ENCODE results near the gene FAM107A. TPM values are rescaled to one million over a fixed set of nuclear protein-coding genes. Genes with fewer than 3 reads are reported as not detected.
"Not testable (repeated sequence)": the region's sequence is repeated elsewhere in the genome, so short reads cannot be mapped to it uniquely, and the experiment has no call there.

FAM107A gene
- total RNA-seq, 1 donor from 2014 or later: 24.8 TPM

DNA sequence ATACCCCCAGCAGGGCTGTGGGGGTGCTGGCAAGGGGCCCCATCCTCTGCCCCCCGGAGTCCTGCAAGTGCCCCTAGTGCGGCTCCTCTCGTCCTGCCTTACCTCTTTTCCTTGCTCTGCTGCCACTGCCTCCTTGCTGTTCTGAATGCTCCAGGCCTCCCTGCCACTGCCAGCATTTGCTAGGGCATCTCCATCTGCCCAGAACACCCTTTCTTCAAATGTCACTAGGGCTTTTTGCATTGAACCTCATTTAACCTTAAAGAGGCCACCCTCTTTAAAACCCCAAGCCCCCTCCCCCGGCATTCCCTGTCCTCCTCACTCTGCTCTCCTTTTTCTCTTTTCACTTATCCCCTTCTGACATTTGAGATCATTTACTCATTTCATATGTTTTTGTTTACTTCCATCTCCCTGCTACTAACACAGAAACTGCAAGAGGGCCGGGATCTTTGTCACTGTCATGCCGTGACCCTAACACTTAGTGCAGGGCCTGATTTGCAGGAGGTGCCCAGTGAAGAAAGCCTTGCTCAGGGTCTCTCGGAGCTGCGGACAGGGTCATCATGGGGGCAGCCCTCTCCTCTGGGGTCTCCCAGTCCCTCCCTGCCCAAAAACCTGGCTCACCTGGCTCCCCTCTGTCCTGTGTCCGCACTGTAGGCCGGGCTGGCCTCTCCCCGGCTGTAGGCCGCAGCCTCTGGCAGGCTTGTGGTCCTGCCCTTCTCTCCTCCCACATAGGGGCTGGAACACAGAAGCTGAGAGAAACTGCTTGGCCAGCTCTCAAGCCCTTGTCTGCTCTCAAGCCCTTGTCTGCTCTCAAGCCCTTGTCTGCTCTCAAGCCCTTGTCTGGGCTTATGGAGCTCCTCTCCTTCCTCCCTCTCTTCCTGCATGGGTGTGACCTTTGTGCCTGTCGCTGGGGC lies 40.4 kb downstream of the FAM107A start, which contains the start of gene ACOX2:
Gene ACOX2 (minus strand): TSS at position 690 of the 911 bp plus-strand sequence. CDS start 2,084 bp downstream, outside the sequence.
- DNase-seq: no peak

DNA sequence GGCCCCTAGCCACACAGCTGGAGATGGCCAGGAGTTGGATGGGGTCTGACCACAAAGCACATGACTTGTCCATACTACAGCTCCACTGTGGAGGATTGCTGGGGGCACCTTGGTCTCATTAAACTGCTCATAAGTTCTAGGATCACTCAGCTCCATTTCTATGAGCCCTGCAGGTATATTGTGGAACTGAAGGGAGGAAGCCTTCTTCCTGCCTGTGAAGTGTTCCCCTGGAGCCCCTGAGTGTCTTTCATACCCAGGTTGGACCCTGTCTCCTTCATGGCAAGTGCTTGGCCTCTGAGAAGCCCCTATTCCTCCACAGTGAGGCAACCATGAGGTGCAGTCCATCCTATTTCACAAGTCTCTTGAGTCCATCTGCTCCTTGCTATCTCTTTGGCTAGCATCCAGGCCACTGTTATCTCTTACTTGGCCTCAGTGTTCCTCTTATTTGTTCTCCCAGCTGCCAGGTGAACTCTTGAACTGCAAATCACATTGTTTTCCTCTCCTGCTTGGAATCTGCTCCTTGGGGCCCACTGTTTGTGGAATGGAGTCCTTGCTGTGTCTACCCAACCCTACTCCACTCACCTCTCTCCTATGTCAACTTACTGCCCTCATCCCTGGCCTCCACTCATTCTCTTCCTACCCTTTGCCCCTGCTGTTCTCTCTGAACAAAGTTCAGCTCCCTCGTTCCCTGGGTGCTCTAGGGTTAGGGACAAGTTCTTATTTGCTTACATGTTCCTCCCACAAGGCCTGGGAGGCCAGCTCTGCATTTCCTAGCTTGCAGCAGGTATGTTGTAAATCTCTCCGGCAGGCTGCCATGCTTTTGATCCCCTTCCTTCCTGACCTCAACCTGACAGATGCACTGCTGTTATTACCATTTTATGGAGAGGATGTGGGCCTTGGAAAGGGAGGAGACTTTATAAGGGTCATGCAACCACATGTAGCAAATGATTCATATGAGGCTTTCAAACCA lies 41.4 kb downstream of the FAM107A start:
- DNase-seq: no peak

DNA sequence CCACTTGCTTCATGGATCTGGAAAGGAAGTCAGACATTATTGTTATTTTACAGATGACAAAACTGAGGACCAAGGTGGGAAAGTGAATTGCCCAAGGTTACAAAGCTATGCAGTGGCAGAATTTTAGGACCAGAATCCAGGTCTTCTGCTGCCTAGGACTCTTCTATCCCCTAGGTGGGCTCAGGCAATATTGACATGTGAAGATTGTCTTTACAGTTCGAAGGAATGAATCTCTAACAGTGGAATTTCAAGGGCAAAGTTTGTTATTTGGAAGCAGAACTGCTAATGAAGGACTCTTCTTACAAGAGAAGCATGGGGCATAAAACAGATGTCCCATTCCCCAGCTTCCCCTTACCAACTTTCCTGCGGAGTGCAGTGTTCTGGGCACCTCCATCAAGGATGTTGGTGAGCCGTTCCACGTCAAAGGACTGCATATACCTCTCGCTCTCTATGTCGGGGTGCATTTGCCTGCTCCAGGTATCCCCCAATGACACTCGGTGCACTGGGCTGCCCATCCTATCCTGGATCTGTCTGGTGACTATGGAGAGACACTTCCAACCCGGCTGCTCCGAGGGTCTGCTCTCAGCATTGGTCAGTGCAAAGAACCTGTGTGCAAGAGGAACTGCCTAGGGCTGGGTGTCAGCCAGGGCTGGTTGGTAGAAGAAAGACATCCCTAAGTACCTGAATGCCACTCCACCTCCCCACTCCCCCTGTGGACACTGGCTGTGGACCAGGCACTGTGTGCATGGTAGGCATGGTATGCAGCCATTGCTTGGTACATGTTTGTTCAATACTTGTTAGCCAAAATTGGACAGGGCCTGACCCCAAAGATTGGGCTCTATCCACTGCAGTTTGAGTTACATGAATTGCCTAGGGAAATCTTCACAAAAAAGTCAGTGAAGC lies 42.3 kb downstream of the FAM107A start:
- DNase-seq: no peak

DNA sequence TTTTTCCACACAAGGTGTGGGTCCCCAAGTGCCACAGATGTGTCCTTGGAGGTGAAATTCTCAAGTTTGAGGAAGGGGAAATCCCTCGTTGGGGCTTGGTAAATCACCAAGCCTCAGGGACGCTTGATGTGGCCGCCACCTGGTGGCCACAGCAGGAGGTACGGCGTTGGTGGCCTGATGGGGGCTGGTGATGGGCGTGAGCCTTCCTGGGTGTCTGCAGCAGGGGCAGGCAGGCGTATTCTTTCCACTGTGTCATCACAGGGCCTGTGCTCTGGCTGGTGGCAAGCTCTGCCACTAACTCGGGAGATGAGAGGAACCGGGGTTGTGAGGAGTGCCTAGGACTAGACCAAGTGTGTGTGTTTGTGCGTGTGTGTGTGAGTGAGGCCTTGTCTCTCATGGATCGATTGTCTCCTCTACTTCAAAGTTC lies 44.4 kb downstream of the FAM107A start:
- DNase-seq: peak; percentile 51

DNA sequence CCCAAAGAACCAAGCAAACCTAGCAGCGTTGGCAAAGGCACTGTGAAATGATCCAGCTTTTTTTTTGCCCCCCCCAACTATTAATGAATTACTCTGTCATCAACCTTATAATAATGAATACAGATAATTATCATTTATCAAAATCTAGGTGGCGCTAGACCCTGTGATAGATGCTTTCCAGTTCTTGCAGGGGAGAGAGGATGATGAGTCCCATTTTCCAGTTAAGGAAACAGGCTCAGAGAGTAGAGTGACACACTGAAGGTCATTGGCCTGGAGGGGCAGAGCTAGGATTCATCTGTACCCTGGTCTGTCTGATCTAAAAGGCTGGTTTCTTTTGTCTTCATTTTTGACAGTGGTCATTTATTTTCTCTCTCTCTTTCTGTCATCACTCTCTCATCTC lies 45.2 kb downstream of the FAM107A start:
- DNase-seq: no peak

DNA sequence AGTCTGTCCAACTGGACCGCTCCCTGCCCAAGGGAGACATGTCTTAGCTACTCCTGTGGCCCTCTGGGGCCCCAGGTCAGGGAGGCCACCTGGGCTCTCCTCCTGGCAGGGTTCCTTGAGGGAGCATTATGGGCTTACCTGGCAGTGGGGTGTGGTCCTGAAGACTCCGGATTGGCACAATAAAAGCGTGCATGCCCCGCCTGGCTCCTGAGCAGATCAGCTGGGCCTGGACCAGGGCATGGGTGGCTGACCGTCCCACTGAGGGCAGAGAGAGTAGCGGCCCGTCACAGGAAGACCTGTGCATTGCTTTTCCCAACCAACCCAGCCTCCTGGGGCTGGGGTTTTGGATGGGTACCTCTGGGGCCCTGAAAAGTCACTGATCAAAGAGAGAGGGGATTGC lies 45.6 kb downstream of the FAM107A start:
- no peak for DNase-seq

DNA sequence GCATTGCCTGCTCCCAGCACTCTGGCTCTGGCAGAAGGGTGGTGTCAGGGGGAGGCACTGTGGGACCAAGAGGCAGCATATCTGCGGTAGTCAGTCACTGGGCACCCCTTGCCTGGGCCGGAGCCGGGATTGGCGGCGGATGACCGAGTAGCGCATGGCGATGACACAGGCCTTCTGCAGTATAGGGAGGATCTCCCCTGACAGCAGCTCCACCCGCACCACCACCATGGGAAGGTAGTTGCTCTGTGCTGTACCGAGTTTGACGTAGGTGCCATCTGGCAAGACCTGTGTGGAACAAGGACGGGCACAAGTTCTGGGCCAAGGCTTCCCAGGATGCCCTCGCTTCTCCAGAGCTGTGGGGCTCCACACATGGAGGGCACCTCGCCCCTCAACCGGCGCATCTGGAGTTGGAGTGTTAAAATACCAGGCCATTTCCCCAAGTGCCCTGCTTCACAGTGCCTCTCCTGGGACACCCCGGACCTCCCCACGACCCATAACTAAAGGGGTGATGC lies 46.8 kb downstream of the FAM107A start:
- DNase-seq: no peak

DNA sequence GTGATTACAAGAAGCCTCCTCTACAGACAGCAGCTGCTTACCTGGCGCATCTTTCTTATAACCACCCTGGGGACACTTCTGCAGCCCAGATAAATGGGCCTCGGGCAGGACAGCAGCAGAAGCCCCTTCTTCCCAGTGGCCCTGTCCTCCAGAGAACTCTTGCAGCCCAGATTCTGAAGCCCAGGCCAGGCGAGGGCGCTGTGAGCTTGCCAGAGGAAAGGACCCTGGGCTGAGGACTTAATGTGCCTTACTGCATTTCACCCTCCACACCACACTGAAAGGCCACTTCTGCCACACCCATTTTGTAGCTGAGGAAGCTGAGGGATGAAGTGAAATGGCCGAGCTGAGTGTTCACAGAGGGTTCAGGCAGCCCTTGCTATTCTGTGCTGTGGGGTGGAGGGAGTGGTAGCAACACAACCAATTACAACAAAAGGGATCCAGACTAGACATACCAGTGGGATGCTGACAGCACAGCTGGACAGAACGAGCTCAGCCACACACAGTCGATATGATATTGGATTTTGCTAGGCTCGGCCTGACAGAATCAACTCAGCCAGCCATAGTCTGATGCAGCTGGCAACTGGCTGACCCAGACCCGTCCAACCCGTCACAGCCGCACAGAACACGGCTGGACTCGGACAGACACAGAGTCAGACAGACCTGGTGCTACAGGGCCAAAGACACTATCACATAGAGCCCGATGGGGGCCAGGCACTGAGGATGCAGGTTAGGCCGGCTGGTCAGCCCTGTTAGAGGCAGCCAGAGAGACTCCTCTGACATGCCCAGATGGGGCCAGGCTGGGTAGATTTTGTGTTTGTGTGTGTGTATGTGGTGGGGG lies 47.5 kb downstream of the FAM107A start:
- DNase-seq: no peak

DNA sequence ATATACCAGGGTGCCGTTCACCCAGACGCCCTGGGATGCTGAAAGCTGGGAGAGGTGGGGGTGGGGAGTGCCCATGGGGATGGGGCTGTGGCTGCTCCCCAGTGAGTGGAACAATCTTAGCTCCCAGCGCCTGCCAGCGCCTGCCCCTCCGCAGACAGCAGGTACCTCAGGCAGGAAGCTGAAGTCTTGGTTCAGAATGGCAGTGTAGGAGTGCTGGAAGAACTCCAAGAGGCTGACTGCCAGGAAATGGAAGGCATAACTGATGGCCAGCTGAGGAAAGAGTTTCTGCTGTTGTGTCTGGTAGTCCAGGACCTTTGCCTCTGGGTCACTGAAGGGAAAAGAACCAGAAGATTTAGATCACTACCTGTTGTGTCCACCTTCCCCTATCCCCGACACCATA lies 48.6 kb downstream of the FAM107A start:
- no peak for DNase-seq

DNA sequence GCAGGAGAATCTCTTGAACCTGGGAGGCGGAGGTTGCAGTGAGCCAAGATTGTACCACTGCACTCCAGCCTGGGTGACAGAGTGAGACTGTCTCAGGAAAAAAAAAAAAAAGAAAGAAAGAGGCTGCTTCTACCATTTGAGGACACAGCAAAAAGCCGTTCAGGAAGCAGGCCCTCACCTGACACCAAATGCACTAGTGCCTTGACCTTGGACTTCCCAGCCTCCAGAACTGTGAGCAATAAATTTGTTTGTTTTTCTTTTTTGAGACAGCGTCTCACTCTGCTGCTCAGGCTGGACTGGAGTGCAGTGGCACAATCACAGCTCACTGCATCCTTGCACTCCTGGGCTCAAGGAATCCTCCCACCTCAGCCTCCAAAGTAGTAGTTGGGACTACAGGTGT lies 49.8 kb downstream of the FAM107A start:
- not testable (repeated sequence) for DNase-seq

DNA sequence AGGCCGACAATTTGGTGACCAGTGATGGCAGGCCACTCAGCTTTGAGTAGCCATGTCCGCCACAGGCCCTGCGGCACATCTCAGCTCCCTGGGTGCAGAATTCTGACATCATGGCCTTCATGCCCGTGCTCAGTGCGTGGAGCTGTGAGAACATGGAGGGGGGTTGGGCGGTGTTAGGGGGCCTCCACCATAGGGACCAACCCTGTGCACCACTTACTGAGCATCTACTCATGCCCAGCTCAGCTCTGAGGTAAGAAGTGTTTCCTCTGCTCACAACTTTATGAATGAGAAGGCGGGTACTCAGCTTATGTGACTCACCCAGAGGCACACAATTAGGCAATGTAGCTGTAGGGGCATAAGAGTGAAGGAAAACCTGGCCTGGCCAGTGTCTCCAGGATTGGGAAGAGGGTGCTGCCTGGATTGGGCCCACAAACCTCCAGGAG lies 50.7 kb downstream of the FAM107A start:
- DNase-seq: no peak

DNA sequence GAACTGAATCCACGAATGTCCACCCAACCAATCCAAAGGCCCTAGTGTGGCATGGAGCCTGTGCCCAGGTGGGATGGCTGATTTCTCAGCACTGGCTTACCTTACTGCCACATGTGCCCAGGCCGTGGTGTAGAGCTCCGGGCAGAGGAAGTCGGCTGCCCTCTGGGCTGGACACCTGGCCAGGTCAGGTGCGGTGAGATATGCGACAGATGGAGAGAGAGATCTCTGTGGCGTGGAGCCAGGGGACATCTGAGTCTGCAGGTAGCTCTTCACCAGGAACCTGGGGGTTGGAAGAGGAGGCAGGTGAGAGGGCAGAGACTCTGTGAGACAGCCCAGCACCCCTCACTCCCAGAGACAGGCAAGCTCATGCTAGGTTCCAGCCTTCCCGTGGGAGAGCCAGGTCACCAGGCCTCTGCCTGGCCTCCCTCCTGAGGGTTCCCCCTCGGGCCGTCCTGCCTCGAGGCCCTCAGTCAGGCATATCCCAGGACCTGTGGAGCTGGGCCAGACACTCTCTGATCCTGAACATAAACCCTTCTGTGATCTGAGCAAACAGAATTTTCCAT lies 52.8 kb downstream of the FAM107A start:
- DNase-seq: no peak

DNA sequence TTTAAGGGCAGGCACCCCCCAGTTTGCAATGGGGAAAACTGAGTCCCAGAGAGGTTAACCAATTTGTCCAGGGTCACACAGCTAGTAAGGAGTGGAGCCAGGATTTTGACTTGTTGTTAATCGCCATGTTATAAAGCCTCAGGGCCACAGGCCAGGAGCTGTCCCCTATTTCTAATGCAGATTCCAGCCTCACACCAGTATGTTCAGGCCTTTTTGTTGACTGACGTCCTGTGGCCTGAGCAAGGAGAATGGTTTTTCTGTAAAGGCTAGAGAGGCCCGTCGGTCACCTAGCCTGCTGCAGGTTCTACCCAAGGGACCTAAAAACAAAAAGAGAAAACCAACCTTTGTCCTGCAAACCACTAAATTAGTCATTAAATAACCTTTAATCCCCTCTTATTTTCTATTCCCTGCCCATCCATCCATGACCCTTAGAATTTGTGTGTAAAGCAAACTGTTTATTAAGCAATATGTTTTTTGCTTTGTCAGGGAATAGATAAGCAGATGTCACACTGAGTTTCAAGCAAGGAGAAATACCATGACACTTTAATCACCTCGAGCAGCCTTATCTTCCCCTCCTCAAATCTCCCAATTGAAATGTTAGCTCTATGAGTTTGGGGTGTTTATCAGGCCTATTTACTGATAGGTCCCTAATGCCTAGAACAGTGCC lies 54.3 kb downstream of the FAM107A start:
- no peak for DNase-seq

DNA sequence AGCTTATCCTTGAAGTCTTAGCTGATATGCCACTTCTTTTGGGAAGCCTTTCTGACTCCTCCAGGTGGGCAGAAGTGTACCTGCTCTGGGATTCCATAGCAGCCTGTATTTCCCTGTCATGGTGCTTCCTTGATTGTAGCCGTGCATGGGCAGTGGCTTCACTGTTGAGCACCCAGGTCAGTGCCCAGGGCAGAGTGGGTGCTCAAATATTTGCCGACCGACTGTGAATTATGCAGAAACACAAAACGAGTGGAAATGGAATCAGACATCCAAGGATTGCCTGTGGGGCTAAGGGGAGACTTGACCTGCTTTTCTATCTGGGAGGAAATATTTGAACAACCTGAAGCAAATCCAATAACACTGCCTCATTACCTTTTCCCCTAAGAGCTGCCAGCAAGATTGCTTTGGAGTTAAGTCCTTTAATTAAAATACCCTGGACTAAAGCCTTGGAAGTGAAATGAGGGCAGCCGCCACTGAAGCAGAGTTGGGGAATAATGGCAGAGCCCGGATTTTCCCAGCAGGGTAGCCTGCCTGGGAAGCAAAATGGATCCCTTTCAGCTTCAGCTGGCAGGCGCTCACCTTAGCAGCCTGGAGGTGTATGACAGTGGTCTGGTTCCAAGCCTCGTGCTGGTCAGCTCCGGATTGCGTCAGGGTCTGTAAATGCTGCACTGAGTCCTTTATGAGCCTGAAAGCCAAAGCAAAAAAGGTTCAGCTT lies 55.1 kb downstream of the FAM107A start:
- DNase-seq: peak; percentile 25

DNA sequence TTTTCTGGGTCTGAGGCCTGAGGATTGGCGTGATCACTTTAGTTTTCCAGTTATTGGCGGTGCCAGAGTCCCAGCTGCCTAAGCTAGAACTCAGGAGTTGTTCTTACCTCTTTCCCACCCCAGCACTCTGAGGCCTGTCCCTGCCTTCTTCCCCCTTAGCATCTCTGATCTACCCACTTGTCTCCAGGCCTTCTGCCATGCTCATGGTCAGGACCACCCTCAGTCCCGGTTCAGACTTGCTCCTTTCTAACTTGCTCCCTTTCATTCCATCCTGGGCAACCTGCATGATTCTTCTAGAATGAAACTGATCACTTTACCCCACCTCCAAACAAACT lies 55.9 kb downstream of the FAM107A start:
- DNase-seq: no peak

DNA sequence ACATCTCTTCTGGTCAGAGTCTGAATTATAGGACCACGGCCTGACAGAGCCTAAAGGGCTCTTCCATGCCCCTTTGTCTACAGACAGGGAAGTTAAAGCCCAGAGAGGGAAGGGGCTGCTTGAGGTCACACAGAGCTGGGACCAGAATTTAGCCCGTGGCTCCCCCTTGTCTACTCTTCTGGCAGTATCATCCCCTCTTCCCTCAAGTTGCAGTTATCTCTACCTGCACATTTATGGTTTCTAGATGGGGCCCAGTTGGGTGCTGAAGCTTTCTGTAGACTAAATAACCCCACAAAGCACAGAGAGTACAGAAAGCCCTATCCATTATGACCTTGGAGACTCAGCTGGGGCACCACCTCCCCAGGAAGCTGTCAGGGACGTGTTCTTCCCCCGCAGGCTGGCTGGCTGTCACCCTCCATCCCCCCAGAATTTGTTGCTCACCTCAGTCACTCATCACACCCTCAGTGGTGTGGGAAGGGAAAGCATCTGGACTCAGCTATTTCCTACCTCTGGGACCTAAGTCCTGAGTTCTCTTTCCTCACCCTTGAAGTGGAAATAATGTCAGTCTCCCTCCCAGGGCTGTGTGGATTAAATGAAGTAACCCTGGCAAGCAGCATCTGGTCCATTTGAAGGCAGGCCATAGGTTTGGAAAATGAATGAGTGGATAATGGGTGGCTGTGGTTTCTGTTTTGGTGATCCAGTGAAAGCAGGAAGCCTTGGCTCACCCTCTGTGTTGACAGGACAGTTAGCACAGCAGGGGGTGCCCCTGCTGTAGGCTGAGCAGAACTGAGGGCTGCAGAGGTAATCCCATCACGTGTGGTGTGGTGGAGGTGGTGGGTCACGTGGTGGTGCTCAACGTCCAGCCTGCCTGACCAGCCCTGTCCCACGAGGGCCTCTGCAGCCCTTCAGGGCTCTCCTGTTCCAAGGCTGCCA lies 56.5 kb downstream of the FAM107A start:
- DNase-seq: no peak

DNA sequence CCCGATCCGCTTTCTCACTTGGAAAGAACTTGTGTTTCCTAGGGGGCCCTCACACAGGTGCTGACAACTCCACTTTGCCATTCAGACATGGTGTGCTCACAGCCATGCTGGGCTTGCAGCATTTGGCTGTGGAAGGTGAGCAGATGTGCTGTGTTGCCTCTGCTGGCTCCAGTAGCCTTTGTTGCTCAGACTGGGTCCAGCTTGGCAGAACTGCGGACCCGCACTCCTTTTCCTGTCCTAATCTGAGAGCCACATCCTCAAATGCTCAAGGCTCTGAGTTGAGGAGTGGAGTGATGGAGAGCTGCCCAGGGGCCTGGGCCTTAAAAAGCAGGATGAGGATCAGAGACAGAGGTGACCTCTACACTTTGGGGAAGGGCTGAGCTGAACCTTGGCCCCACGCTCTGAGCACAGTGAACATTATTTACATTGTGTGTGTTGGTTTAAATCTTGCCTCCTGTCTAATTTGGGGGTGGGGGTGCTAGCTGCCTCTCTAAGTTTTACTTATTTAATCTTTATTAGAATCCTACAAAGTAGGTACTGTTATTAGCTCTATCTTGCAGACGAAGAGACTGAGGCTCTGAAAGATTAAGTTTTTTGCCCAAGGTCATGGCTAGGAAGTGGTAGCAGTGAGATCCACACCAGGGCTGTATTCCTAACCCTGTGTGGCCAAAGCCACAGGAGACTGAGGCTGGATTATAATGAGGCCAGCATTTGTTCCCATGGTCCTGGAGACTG lies 57.4 kb downstream of the FAM107A start:
- no peak for DNase-seq

All from occipital lobe (tissue), 2 donors.